ENCODE measurements around the gene OBSCN. TPM values are rescaled to one million over a fixed set of nuclear protein-coding genes. Genes with fewer than 3 reads are reported as not detected.

Gene OBSCN
- total RNA-seq, result 100 to 1,000 TPM; 285 to 541 (median 407) TPM
- 100 to 1,000 TPM; 176 to 639 TPM for polyA plus RNA-seq
- long read RNA-seq, donor 1, partial matches to known transcripts, result 514 of 629 reads
- long read RNA-seq, donor 1, other reads (novel, unspliced or antisense), result 115 of 629 reads
- long read RNA-seq, donor 2, partial matches to known transcripts, result 398 of 494 reads
- long read RNA-seq, donor 2, other reads (novel, unspliced or antisense), result 96 of 494 reads
- long read RNA-seq, donor 3, partial matches to known transcripts, result 753 of 857 reads
- long read RNA-seq, donor 3, other reads (novel, unspliced or antisense), result 104 of 857 reads

GRCh38 chr1:228207851-228208821 is at the start of gene OBSCN:
OBSCN (plus strand) TSS chr1:228208044; CDS start chr1:228211784, 3,740 bp downstream.
- no peaks in the 10 kb centered on the region for H3K9me3 ChIP-seq
- peak within 1 kb of the TSS; percentile 2 to 79 (median 66) for H3K4me3 ChIP-seq
- peaks cover 0 to 4% (median 0%) of the 10 kb centered on the region in 9 donors for H3K36me3 ChIP-seq
- 30 to 32% methylated on average over 30 of the region's 30 CpGs for WGBS, 2 donors
- intact Hi-C loops (cut with DNase I), result loop anchor here in 6 of 10 donors (5.0 to 10.0 kb wide), 2 partner anchors 41 to 73 kb away; partner anchors contain the start of gene IBA57 (in 5 of the 6)
- peaks cover 0 to 15% (median 13%) of the 10 kb centered on the region in 7 donors for H3K27me3 ChIP-seq
- peak within 1 kb of the TSS; percentile 76 to 100 (median 96) for H3K27ac ChIP-seq
- TF ChIP-seq CTCF (IDR thresholded peaks at IDR 0.05), result no peak
- DNase-seq, result peak; percentile 65 to 70
- H3K4me1 ChIP-seq, result peaks cover 8 to 52% (median 31%) of the 10 kb centered on the region in 9 donors
- ATAC-seq, result peak; percentile 52 to 81 (median 76)

- H3K4me1 ChIP-seq, result peaks cover 13 to 37% (median 22%) of the 10 kb centered on the region in 9 donors
- H3K36me3 ChIP-seq, result no peaks in the 10 kb centered on the region
- no peak overlapping the region for H3K27ac ChIP-seq
- DNase-seq, result no peak
- 23 to 39% methylated on average over 95 to 98 of the region's 98 CpGs for WGBS, 2 donors
- H3K27me3 ChIP-seq, result peaks cover 0 to 17% (median 4%) of the 10 kb centered on the region in 7 donors
- H3K4me3 ChIP-seq, result no peak overlapping the region
- intact Hi-C loops (cut with DNase I), result no loop called here
- no peaks in the 10 kb centered on the region for H3K9me3 ChIP-seq
- no peak for TF ChIP-seq CTCF (IDR thresholded peaks at IDR 0.05)
- ATAC-seq, result no peak
Measured at GRCh38 chr1:228158151-228159007, 49.5 kb upstream of the OBSCN start.

GRCh38 chr1:228159008-228159665 is 48.7 kb upstream of the OBSCN start:
- TF ChIP-seq CTCF (IDR thresholded peaks at IDR 0.05), result no peak
- H3K27ac ChIP-seq, result no peak overlapping the region
- intact Hi-C loops (cut with DNase I), result no loop called here
- no peak for ATAC-seq
- no peaks in the 10 kb centered on the region for H3K36me3 ChIP-seq
- 84 to 87% methylated on average over 14 of the region's 14 CpGs for WGBS, 2 donors
- peaks cover 0 to 18% (median 4%) of the 10 kb centered on the region in 7 donors for H3K27me3 ChIP-seq
- no peak for DNase-seq
- H3K9me3 ChIP-seq, result no peaks in the 10 kb centered on the region
- H3K4me3 ChIP-seq, result no peak overlapping the region
- H3K4me1 ChIP-seq, result peaks cover 15 to 45% (median 29%) of the 10 kb centered on the region in 9 donors
